K562 (cell line): ENCODE data around the gene FRMD1. TPM values are rescaled to one million over a fixed set of nuclear protein-coding genes. Genes with fewer than 3 reads are reported as not detected.

Experiments
- ATAC-seq: fragments of 200-7000 bp; cut with Tn5 transposase; 3 replicates; pipeline ENCODE4 v1.9.1; 2020; ENCODE audit warnings: moderate library complexity
- BruUV-seq: library from RNA; stranded (reverse); fragments of 400-500 nt; replicated peaks from 2 replicates; lab custom pipeline; 2021; lab: Mats Ljungman, UMichigan
- CTCF ChIA-PET: fragments of 300-600 bp; formaldehyde crosslinking; extraction: SDS; loops from one replicate; lab custom pipeline; 2021; ENCODE audit warnings: low intra/inter-chr PET ratio; lab: Yijun Ruan, JAX
- POLR2A ChIA-PET: fragments of 300-600, 350-650 bp; sonication (Branson Sonifier 250); formaldehyde crosslinking; extraction: SDS; loops from one replicate; lab custom pipeline; 2021; ENCODE audit warnings: antibody characterized with exemption, inconsistent platforms; lab: Yijun Ruan, JAX
- DNase-seq, 4 experiments: peaks; one replicate each; pipeline versions ENCODE4 v3.0.0 to v3.0.0-alpha.2; 2011 to 2018; ENCODE audit warnings: low spot score in 3 of 4, mixed read lengths in 3 of 4; ENCODE audit errors: extremely low read depth in 1 of 4
- FAIRE-seq: peaks from 2 replicates; lab custom pipeline; 2011; peaks lifted over from hg19 to GRCh38; lab: Jason Lieb, UNC
- H2AFZ ChIP-seq: 2 replicates; pipeline ENCODE4 v1.6.0; 2011; ENCODE audit warnings: low read depth, low read length, control low read depth, inconsistent platforms
- H3K27ac ChIP-seq: fragments of 200-600 bp; 3 replicates; pipeline ENCODE4 v1.8.0; 2011; ENCODE audit warnings: low read depth, mild to moderate bottlenecking, control low read depth, inconsistent platforms, low read length, moderate library complexity, mixed read lengths; ENCODE audit errors: extremely low read depth
- H3K27me3 ChIP-seq, 2 experiments: fragments of 300-600 bp in 1 of 2; 2 replicates in 1 of 2; 3 replicates in 1 of 2; pipeline versions ENCODE4 v1.6.0 to v1.8.0; 2011; ENCODE audit warnings: inconsistent platforms in 2 of 2, low read length in 2 of 2, mild to moderate bottlenecking in 1 of 2, mixed read lengths in 1 of 2, moderate library complexity in 1 of 2; ENCODE audit not compliant: control insufficient read depth in 2 of 2, insufficient read depth in 2 of 2
- H3K36me3 ChIP-seq: fragments of 300-600 bp; 3 replicates; pipeline ENCODE4 v1.8.0; 2011; ENCODE audit warnings: mild to moderate bottlenecking, low read length, inconsistent platforms; ENCODE audit not compliant: control insufficient read depth, insufficient read depth
- H3K4me1 ChIP-seq, 2 experiments: fragments of 200-600 bp in 1 of 2; replicated peaks in 1 of 2; 2 replicates in 1 of 2; 3 replicates in 1 of 2; pipeline versions ENCODE4 v1.5.1 to v1.8.0; 2011; ENCODE audit warnings: inconsistent platforms in 2 of 2, low read length in 2 of 2, mild to moderate bottlenecking in 1 of 2, mixed read lengths in 1 of 2, moderate library complexity in 1 of 2; ENCODE audit not compliant: control insufficient read depth in 2 of 2, insufficient read depth in 2 of 2
- H3K4me2 ChIP-seq: 2 replicates; pipeline ENCODE4 v1.6.1; 2011; ENCODE audit warnings: low read length, control low read depth, inconsistent platforms, mixed read lengths; ENCODE audit not compliant: insufficient read depth
- H3K4me3 ChIP-seq: fragments of 200-600 bp; sonication (generic), shearing (Covaris generic); 2 replicates; pipeline ENCODE4 v1.5.1; 2016; ENCODE audit warnings: control low read depth, inconsistent platforms
- H3K79me2 ChIP-seq: fragments of 200-600 bp; 3 replicates; pipeline ENCODE4 v1.8.0; 2011; ENCODE audit warnings: low read length, inconsistent platforms; ENCODE audit not compliant: control insufficient read depth, insufficient read depth
- H3K9ac ChIP-seq, 2 experiments: 2 replicates each; pipeline versions ENCODE4 v1.6.0 to v1.6.1; 2011; ENCODE audit warnings: low read depth in 2 of 2, low read length in 2 of 2, control low read depth in 1 of 2, inconsistent platforms in 1 of 2, mild to moderate bottlenecking in 1 of 2, mixed read lengths in 1 of 2; ENCODE audit not compliant: insufficient read depth in 1 of 2
- H3K9me1 ChIP-seq: one replicate; pipeline ENCODE4 v1.6.0; 2011; ENCODE audit warnings: inconsistent platforms, mild to moderate bottlenecking, low read length, moderate library complexity; ENCODE audit not compliant: control insufficient read depth, insufficient read depth
- H3K9me3 ChIP-seq: replicated peaks from 2 replicates; pipeline ENCODE4 v1.5.1; 2011; ENCODE audit warnings: low read depth, low read length, inconsistent platforms; ENCODE audit not compliant: control insufficient read depth, insufficient read depth
- H4K20me1 ChIP-seq: replicated peaks from 2 replicates; pipeline ENCODE4 v1.6.1; 2011; ENCODE audit warnings: low read length, inconsistent platforms, mixed read lengths; ENCODE audit not compliant: control insufficient read depth, insufficient read depth
- ARHGAP35 ChIP-seq: fragments of 450-650 bp; IDR thresholded peaks from 2 replicates; pipeline ENCODE4 v1.6.1; 2018; ENCODE audit not compliant: partially characterized antibody
- BCL6 ChIP-seq: fragments of 250-450 bp; sonication (Bioruptor Pico); IDR thresholded peaks from 2 replicates; pipeline ENCODE4 v1.4.0; 2020
- KDM2B ChIP-seq: fragments of 250-450 bp; sonication (Bioruptor Pico); IDR thresholded peaks from 2 replicates; pipeline ENCODE4 v1.8.0; 2021; ENCODE audit warnings: mild to moderate bottlenecking, moderate library complexity
- NFIX ChIP-seq: fragments of 250-450 bp; sonication (Bioruptor Pico); IDR thresholded peaks from 2 replicates; pipeline ENCODE4 v1.4.0; 2020; ENCODE audit warnings: low read depth, mild to moderate bottlenecking, moderate library complexity
- POLR2AphosphoS2 ChIP-seq: IDR thresholded peaks from 2 replicates; pipeline ENCODE4 v1.6.1; 2012; ENCODE audit warnings: low read length, improper control_type of control experiment
- WGBS: fragments of 100-300 bp; shearing (Covaris generic); methylation state at CpG from one replicate; pipeline ENCODE4 v1.1.6; 2016; ENCODE audit warnings: low coverage, mixed read lengths; ENCODE audit not compliant: insufficient coverage; ENCODE audit errors: missing lambda C conversion rate; 5-methylcytosine and 5-hydroxymethylcytosine counted together
- in situ Hi-C: fragments of 300-500 bp; cut with MboI; formaldehyde crosslinking; loops from 4 replicates; pipeline ENCODE4 v1.15.0; 2018; ENCODE audit warnings: inconsistent platforms, mixed read lengths
- intact Hi-C: fragments of 100-400 bp; cut with micrococcal nuclease; formaldehyde crosslinking; loops from 2 replicates; pipeline ENCODE4 v1.14.2; 2022
- polyA plus RNA-seq, 8 experiments: library from polyadenylated mRNA; depleted of rRNA in 4 of 8; stranded (reverse) in 5 of 8; unstranded in 3 of 8; fragments of >200 nt; fragmentation: Nextera tagmentation in 2 of 8; fragmentation: Illumina TruSeq in 1 of 8; extraction: Ambion mirVana in 2 of 8; extraction: Trizol in 1 of 8; gene quantifications; 2 replicates each; pipeline versions ENCODE4 v1.2.1 to v1.2.3, GENCODE V29; 2011 to 2014; ENCODE audit warnings: inconsistent platforms in 1 of 8, missing spikeins in 1 of 8
- total RNA-seq, 7 experiments: library from RNA; depleted of rRNA in 6 of 7; stranded (reverse); fragments of >200 nt in 6 of 7; fragmentation: Illumina TruSeq in 2 of 7; extraction: Trizol in 2 of 7; gene quantifications; 2 replicates each; pipeline versions ENCODE4 v1.2.1 to v1.2.3, GENCODE V29; 2011 to 2021; ENCODE audit warnings: low replicate concordance in 1 of 7
- TF ChIP-seq, protein P1 (sequence below): fragments of 150-350 bp; IDR thresholded peaks from 2 replicates; pipeline ENCODE4 v1.6.1; 2014; ENCODE audit warnings: low read depth, mild to moderate bottlenecking, low read length, borderline replicate concordance
- TF ChIP-seq, protein P2 (sequence below): fragments of 250-450 bp; sonication (Bioruptor Pico); IDR thresholded peaks from 2 replicates; pipeline ENCODE4 v1.5.0; 2021

Gene FRMD1
- total and polyA plus RNA-seq, 9 of the 15 experiments (the other 6 are each of a cell fraction or from before 2014, with no cell fraction given): 0.01 to 0.04 (median 0.01) TPM; not detected in 6

DNA sequence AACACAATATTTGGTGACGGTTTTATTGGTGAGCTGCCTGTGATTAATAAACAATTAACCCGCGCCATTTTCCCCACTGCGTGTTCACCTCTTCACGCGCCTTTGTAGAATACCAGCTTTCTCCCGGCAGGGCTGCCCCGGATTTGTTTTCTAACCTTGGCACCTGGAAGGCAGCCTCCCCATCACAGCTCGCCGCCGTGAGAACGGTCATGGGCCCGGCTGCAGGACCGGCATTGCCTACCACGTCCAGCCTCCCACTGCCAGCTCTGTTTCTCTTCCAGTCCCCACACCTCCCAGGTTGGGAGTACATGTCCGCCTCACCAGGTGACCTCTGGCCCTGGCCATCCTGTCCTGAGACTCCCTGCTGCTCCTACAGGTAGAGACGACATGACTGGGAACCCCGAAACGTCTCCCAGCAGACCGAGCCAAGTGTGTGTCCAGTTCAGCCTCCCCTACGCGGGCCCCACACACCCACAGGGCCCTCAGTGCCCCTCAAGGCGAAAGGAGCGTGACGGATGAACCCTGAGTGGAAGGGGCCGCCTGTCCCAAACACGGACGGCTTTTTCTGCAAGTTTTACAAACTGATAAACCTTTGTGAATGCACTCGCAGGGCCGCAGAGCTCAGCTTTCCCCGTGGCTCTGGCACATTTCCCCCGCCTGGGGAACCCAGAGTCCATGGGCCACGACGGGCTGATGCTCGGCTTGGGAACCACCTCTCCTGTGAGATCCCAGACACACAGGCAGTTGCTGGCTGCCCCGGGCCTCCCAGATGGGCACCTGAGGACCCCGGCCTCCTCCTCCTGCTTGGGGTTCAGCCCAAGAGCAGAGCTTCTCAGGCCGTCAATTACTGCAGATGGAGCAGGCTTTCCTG is 25.7 kb downstream of the FRMD1 start:
- CTCF ChIA-PET: no interaction called here
- FAIRE-seq (no peak), DNase-seq (no peak), ATAC-seq (no peak)
- Histone ChIP-seq H3K9ac (no peak overlapping the region), H3K9me1 (no peaks in the 10 kb centered on the region), H3K4me1 (peaks cover 0 to 26% of the 10 kb centered on the region in 2 experiments; a peak in 1 of 5 replicates), H3K9me3 (no peaks in the 10 kb centered on the region), H4K20me1 (peaks cover 38% of the 10 kb centered on the region), H3K79me2 (no peaks in the 10 kb centered on the region), H3K36me3 (no peaks in the 10 kb centered on the region), H3K4me3 (no peak overlapping the region), H2AFZ (no peak overlapping the region), H3K4me2 (no peak overlapping the region), H3K27me3 (peaks cover 56 to 97% of the 10 kb centered on the region in 2 experiments; a peak in 4 of 5 replicates), H3K27ac (no peak overlapping the region)
- 3% methylated on average over 38 of the region's 38 CpGs for WGBS
- BruUV-seq: no TSS peak
- in situ Hi-C loops (no loop called here), intact Hi-C loops (no loop called here)
- POLR2A ChIA-PET: interaction anchor here (0.9 kb wide), 1 partner anchor 14 kb away, joined by 6 read pairs; no protein-coding TSS in a partner anchor
- TF ChIP-seq, protein P1, sequence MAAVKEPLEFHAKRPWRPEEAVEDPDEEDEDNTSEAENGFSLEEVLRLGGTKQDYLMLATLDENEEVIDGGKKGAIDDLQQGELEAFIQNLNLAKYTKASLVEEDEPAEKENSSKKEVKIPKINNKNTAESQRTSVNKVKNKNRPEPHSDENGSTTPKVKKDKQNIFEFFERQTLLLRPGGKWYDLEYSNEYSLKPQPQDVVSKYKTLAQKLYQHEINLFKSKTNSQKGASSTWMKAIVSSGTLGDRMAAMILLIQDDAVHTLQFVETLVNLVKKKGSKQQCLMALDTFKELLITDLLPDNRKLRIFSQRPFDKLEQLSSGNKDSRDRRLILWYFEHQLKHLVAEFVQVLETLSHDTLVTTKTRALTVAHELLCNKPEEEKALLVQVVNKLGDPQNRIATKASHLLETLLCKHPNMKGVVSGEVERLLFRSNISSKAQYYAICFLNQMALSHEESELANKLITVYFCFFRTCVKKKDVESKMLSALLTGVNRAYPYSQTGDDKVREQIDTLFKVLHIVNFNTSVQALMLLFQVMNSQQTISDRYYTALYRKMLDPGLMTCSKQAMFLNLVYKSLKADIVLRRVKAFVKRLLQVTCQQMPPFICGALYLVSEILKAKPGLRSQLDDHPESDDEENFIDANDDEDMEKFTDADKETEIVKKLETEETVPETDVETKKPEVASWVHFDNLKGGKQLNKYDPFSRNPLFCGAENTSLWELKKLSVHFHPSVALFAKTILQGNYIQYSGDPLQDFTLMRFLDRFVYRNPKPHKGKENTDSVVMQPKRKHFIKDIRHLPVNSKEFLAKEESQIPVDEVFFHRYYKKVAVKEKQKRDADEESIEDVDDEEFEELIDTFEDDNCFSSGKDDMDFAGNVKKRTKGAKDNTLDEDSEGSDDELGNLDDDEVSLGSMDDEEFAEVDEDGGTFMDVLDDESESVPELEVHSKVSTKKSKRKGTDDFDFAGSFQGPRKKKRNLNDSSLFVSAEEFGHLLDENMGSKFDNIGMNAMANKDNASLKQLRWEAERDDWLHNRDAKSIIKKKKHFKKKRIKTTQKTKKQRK: no peak
- TF ChIP-seq, protein P2, sequence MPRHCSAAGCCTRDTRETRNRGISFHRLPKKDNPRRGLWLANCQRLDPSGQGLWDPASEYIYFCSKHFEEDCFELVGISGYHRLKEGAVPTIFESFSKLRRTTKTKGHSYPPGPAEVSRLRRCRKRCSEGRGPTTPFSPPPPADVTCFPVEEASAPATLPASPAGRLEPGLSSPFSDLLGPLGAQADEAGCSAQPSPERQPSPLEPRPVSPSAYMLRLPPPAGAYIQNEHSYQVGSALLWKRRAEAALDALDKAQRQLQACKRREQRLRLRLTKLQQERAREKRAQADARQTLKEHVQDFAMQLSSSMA (CRISPR knock-in tag): no peak
- TF ChIP-seq BCL6 (CRISPR knock-in tag) (no peak), NFIX (CRISPR knock-in tag) (no peak), POLR2AphosphoS2 (no peak), KDM2B (CRISPR knock-in tag) (no peak), ARHGAP35 (no peak)
